GM06990 (cell line): ENCODE results near the gene NDUFS6.

ENCODE experiments used
- DNase-seq: peaks from one replicate; pipeline ENCODE4 v3.0.0-alpha.2; 2011; ENCODE audit not compliant: insufficient read length; ENCODE audit errors: extremely low read depth
- H3K27me3 ChIP-seq: replicated peaks from 2 replicates; pipeline ENCODE4 v1.6.0; 2011; ENCODE audit warnings: low read length; ENCODE audit not compliant: control insufficient read depth, insufficient read depth
- H3K36me3 ChIP-seq: 2 replicates; pipeline ENCODE4 v1.5.1; 2011; ENCODE audit warnings: low read length; ENCODE audit not compliant: control insufficient read depth, insufficient read depth
- H3K4me3 ChIP-seq: replicated peaks from 2 replicates; pipeline ENCODE4 v1.5.1; 2011; ENCODE audit warnings: low read depth, mild to moderate bottlenecking, control low read depth, low read length
- CTCF ChIP-seq: IDR thresholded peaks from 2 replicates; pipeline ENCODE4 v1.5.1; 2011; ENCODE audit warnings: low read length, control low read depth, mild to moderate bottlenecking, inconsistent platforms; ENCODE audit not compliant: insufficient read depth, poor library complexity, severe bottlenecking

Gene NDUFS6

GRCh38 chr5:1821862-1822261 lies 20.7 kb downstream of the NDUFS6 start:
- peaks cover 18% of the 10 kb centered on the region for H3K36me3 ChIP-seq
- no peak for TF ChIP-seq CTCF
- no peak overlapping the region for H3K4me3 ChIP-seq
- H3K27me3 ChIP-seq, result no peaks in the 10 kb centered on the region
- no peak for DNase-seq

GRCh38 chr5:1823381-1824034 lies 22.3 kb downstream of the NDUFS6 start:
- DNase-seq, result no peak
- H3K36me3 ChIP-seq, result peaks cover 15% of the 10 kb centered on the region
- no peak for TF ChIP-seq CTCF
- no peak overlapping the region for H3K4me3 ChIP-seq
- no peaks in the 10 kb centered on the region for H3K27me3 ChIP-seq

- TF ChIP-seq CTCF, result peak; percentile 1
- Histone ChIP-seq H3K27me3 (no peaks in the 10 kb centered on the region), H3K36me3 (peaks cover 15% of the 10 kb centered on the region), H3K4me3 (no peak overlapping the region)
- DNase-seq, result no peak
Observed at GRCh38 chr5:1824109-1824821, 23.1 kb downstream of the NDUFS6 start.

GRCh38 chr5:1824903-1825841 lies 24.0 kb downstream of the NDUFS6 start:
- TF ChIP-seq CTCF, result no peak
- peaks cover 15% of the 10 kb centered on the region for H3K36me3 ChIP-seq
- H3K27me3 ChIP-seq, result no peaks in the 10 kb centered on the region
- H3K4me3 ChIP-seq, result no peak overlapping the region
- no peak for DNase-seq

- peaks cover 11% of the 10 kb centered on the region for H3K36me3 ChIP-seq
- no peak for DNase-seq
- H3K27me3 ChIP-seq, result no peaks in the 10 kb centered on the region
- H3K4me3 ChIP-seq, result no peak overlapping the region
- no peak for TF ChIP-seq CTCF
Observed at GRCh38 chr5:1826235-1826980, 25.2 kb downstream of the NDUFS6 start.
